Measurements from ENCODE around the gene CXCL1.
A peak's percentile ranks its signal among the peaks of the same experiment; 100 is the strongest.

Gene CXCL1

GRCh38 chr4:73852771-73853170 is 16.4 kb upstream of the CXCL1 start:
- DNase-seq, result no peak

GRCh38 chr4:73853246-73853704 is 15.9 kb upstream of the CXCL1 start, which contains the start of gene PF4V1:
TSS of gene PF4V1 (plus strand) at chr4:73853296. CDS start at chr4:73853363, 67 bp downstream.
- no peak for DNase-seq

DNA sequence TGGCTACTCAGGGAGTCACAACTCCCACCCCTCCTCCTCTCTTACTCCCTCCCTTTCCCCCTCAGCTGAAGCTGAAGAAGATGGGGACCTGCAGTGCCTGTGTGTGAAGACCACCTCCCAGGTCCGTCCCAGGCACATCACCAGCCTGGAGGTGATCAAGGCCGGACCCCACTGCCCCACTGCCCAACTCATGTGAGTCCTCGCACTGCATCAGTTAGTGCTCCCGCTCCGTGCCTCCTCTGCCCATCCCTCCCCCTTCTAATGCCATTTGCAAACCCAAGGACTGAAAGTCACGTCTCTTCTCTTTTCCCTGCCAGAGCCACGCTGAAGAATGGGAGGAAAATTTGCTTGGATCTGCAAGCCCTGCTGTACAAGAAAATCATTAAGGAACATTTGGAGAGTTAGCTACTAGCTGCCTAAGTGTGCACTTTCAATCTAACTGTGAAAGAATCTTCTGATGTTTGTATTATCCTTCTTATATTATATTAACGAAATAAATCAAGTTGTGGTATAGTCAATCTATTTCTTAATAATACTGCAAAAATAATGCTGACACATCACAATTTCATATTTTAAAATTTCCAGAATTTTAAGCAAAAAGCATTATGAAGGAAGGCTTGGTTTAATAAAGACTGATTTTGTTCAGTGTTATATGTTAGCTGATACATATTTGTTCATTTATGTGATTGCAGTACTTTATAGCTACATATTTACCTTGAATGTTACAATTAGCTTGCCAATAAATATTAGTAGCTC is 15.3 kb upstream of the CXCL1 start:
- DNase-seq, result no peak

DNA sequence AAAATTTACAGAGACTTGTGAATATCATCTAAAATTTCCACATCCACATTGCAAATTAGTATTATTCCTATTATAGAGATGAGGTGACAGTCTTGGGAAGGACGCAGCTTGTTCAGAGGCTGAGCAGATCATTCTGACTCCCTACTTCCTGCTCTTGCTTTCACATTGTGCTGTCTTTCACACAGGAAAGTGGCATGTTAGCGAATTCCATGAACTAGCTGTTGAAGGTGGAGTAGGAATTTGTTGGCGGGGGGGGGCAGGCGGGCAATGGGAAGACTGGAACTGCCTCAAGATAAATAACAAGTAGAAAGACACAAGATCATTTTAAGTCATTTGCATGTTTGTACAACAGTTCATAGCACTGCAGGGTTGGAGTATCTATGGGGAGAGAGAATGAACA is 13.8 kb upstream of the CXCL1 start:
- no peak for DNase-seq

GRCh38 chr4:73856518-73856917 is 12.7 kb upstream of the CXCL1 start:
- no peak for DNase-seq

DNA sequence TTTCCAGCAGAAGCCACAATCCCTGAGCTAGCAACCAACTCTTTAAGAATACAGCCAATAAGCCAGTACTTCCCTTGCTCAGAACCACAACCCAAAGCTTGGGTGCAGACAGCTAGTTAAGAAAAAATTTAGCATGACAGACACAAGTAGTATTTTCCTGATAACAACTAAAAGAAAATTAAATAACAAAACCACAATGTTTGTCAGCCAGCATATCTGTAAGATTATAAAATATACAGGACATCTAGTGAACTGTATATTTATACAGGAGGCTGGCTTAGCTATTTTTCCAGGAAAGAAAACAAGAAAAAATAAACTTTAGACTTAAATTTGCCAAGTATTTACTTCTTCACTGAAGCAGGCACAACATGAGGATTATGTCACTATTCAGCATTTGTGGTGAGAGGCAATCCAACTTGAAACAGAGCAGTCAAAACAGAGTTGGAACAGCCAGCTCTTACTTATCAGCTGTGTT is 9.5 kb upstream of the CXCL1 start:
- no peak for DNase-seq

DNA sequence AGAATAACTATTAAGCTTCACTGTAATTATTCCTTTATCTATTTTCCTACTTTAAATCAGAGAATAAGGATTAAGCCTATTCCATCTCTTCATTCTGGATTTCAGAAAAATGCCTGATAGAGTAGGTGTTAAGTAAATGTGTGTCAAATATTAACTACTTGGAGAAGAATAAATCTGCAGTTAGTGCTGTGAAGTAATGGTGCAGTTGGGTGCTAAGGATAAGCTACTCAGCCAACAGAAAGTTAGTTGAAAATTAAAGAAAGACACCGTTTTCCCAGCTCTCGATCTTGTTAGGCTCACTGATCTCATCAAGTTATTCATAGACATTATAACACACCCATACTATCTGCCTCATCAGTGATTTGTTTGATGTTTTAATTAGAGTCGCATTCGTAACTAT is 9.0 kb upstream of the CXCL1 start:
- DNase-seq, result no peak

DNA sequence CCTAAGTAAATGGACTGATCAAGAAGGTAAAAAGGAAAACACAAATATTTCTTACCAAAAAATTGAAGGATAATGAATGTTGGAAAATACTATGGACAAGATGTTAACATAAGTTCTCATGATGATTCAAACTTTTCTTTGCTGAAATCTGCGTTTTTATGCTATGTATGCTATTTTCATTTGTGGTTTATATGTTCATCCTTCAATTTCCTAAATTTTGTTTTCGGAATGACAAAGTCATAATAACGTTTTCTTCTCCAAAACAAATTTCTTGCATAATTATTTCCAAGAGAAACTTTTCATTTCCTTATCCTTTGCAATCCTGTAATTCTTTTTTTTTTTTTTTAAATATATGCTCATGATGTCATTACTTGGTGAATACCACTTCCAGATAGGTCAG is 8.3 kb upstream of the CXCL1 start:
- DNase-seq, result no peak

- no peak for DNase-seq
Measured at GRCh38 chr4:73862322-73862721, 6.9 kb upstream of the CXCL1 start.

DNA sequence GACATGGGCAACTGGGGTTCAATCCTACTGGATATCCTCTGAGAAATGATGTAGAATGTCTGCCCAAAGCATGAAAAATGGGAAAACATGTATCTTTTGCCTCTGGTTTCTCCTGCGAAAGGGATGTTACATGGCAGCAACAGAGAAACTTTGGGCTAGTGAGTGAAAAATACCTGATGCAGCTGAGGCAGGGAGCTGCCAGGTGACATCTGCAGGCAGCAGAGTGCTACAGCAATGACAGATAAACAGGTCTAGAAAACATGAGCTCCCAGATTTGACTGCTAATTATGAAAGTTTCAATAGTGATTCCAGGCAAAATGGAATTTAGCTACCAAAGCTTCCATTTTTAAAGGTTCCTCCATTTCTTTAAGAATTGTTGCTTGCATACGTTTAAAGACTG is 4.8 kb upstream of the CXCL1 start:
- no peak for DNase-seq

GRCh38 chr4:73864961-73865360 is 4.2 kb upstream of the CXCL1 start:
- no peak for DNase-seq

DNA sequence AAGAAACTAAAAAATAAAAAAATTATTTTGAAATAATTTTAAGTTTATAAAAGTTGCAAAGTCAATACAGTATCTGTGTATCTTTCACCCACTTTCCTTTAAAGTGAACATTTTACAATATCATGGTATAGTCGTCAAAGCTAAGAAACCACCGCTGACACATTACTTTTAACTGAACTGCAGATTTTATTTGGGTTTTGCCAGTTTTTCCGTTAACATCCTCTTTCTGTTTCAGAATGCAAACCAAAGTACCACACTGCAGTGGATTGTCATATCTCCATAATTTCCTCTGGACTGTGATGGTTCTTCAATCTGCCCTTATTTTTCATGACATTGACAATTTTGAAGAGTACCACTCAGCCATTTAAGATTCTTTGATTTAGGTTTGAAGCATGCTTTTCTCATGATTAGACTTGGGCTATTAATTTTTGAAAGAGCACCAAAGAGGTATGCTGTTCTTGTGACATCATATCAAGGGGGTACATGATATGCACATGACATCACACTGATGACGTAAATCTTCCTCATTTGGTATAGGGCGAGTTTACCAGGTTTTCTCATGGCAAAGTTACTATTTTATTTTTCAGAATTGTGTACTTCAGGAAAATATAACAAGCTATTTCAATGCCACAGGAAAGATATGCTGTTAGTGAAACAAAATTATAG is 3.6 kb upstream of the CXCL1 start:
- DNase-seq, result no peak

- no peak for DNase-seq
Measured at GRCh38 chr4:73866246-73866645, 2.9 kb upstream of the CXCL1 start.

GRCh38 chr4:73867783-73868182 is 1.4 kb upstream of the CXCL1 start:
- DNase-seq, result no peak

GRCh38 chr4:73868206-73869129 is 725 bp upstream of the CXCL1 start:
- no peak for DNase-seq

- DNase-seq, result no peak
Measured at GRCh38 chr4:73870260-73870659, 1.1 kb downstream of the CXCL1 start.

GRCh38 chr4:73870768-73871167 is 1.6 kb downstream of the CXCL1 start:
- DNase-seq, result no peak

- no peak for DNase-seq
Measured at GRCh38 chr4:73871511-73872310, 2.5 kb downstream of the CXCL1 start.

GRCh38 chr4:73872316-73873108 is 3.3 kb downstream of the CXCL1 start:
- DNase-seq, result peak; percentile 42

GRCh38 chr4:73874386-73874785 is 5.2 kb downstream of the CXCL1 start:
- DNase-seq, result no peak

- DNase-seq, result no peak
Measured at GRCh38 chr4:73875401-73875800, 6.2 kb downstream of the CXCL1 start.

- no peak for DNase-seq
Measured at GRCh38 chr4:73883306-73883705, 14.1 kb downstream of the CXCL1 start.

Measured in KG1 (cell line).